ENCODE data around the gene TEX9. TPM values are rescaled to one million over a fixed set of nuclear protein-coding genes. Genes with fewer than 3 reads are reported as not detected.

The TEX9 gene
- total RNA-seq, 5 donors from 2014 or later (not counting 1 experiment from before 2014, with no cell fraction given) = 1.5 to 2.7 (median 1.9) TPM

GRCh38 chr15:56442354-56442753 is 77.1 kb downstream of the TEX9 start:
- no peak overlapping the region for H3K27ac ChIP-seq (ENCODE audit: low read length)
- no peak overlapping the region for H3K27ac Mint-ChIP-seq
- no peaks in the 10 kb centered on the region for H3K9me3 Mint-ChIP-seq
- H3K9me3 ChIP-seq = no peaks in the 10 kb centered on the region
- no peaks in the 10 kb centered on the region for H3K36me3 Mint-ChIP-seq
- no peaks in the 10 kb centered on the region for H3K27me3 ChIP-seq (replicated peaks in 1 of 2; ENCODE audit: control insufficient read depth in 2 of 2, extremely low read depth in 1 of 2, insufficient read depth in 2 of 2, low read length in 1 of 2)
- POLR2A ChIA-PET = no interaction called here
- H3K36me3 ChIP-seq (ENCODE audit: control insufficient read depth in 2 of 2, extremely low read depth in 1 of 2, insufficient read depth in 1 of 2, low read length in 1 of 2) = no peaks in the 10 kb centered on the region
- H3K4me3 ChIP-seq (ENCODE audit: control insufficient read depth in 1 of 2, extremely low read depth in 1 of 2, low read length in 1 of 2) = no peak overlapping the region
- no peaks in the 10 kb centered on the region for H3K4me1 ChIP-seq (ENCODE audit: control insufficient read depth in 1 of 2, extremely low read depth in 1 of 2, insufficient read depth in 2 of 2, low read length in 2 of 2)
- H3K4me1 Mint-ChIP-seq = no peaks in the 10 kb centered on the region
- DNase-seq (no peak), ATAC-seq (replicated peaks in 1 of 4) (no peak)
- H3K4me3 Mint-ChIP-seq = no peak overlapping the region
- CTCF ChIA-PET = interaction anchor here in 1 of 2 donors (0.7 kb wide), 1 partner anchor 899 kb away, joined by 3 read pairs; no protein-coding TSS in a partner anchor
- H3K27me3 Mint-ChIP-seq = peaks cover 0 to 4% of the 10 kb centered on the region in 2 donors
- WGBS (ENCODE audit: insufficient coverage) = no CpG with 5 or more reads among the region's 3 CpGs

- no peaks in the 10 kb centered on the region for H3K36me3 ChIP-seq (ENCODE audit: control insufficient read depth in 2 of 2, extremely low read depth in 1 of 2, insufficient read depth in 1 of 2, low read length in 1 of 2)
- no peak overlapping the region for H3K4me3 Mint-ChIP-seq
- 55% methylated on average over 2 of the region's 5 CpGs for WGBS (ENCODE audit: insufficient coverage)
- no peak overlapping the region for H3K4me3 ChIP-seq (ENCODE audit: control insufficient read depth in 1 of 2, extremely low read depth in 1 of 2, low read length in 1 of 2)
- CTCF ChIA-PET = no interaction called here
- H3K4me1 ChIP-seq (ENCODE audit: control insufficient read depth in 1 of 2, extremely low read depth in 1 of 2, insufficient read depth in 2 of 2, low read length in 2 of 2) = no peaks in the 10 kb centered on the region
- DNase-seq (no peak), ATAC-seq (replicated peaks in 1 of 4) (no peak)
- POLR2A ChIA-PET = no interaction called here
- H3K27me3 ChIP-seq (replicated peaks in 1 of 2; ENCODE audit: control insufficient read depth in 2 of 2, extremely low read depth in 1 of 2, insufficient read depth in 2 of 2, low read length in 1 of 2) = no peaks in the 10 kb centered on the region
- no peaks in the 10 kb centered on the region for H3K9me3 ChIP-seq
- H3K27ac Mint-ChIP-seq = no peak overlapping the region
- no peak overlapping the region for H3K27ac ChIP-seq (ENCODE audit: low read length)
- H3K4me1 Mint-ChIP-seq = no peaks in the 10 kb centered on the region
- H3K9me3 Mint-ChIP-seq = no peaks in the 10 kb centered on the region
- peaks cover 0 to 3% of the 10 kb centered on the region in 2 donors for H3K27me3 Mint-ChIP-seq
- H3K36me3 Mint-ChIP-seq = no peaks in the 10 kb centered on the region
These were observed 80.5 kb downstream of the TEX9 start for GRCh38 chr15:56445746-56446145.

GRCh38 chr15:56454836-56455235 is 89.6 kb downstream of the TEX9 start:
- Histone ChIP-seq H3K4me3 (ENCODE audit: control insufficient read depth in 1 of 2, extremely low read depth in 1 of 2, low read length in 1 of 2) (no peak overlapping the region), H3K4me1 (ENCODE audit: control insufficient read depth in 1 of 2, extremely low read depth in 1 of 2, insufficient read depth in 2 of 2, low read length in 2 of 2) (no peaks in the 10 kb centered on the region), H3K9me3 (no peaks in the 10 kb centered on the region), H3K27ac (ENCODE audit: low read length) (no peak overlapping the region), H3K27me3 (replicated peaks in 1 of 2; ENCODE audit: control insufficient read depth in 2 of 2, extremely low read depth in 1 of 2, insufficient read depth in 2 of 2, low read length in 1 of 2) (peaks cover 0 to 3% of the 10 kb centered on the region in 2 experiments), H3K36me3 (ENCODE audit: control insufficient read depth in 2 of 2, extremely low read depth in 1 of 2, insufficient read depth in 1 of 2, low read length in 1 of 2) (no peaks in the 10 kb centered on the region)
- Mint-ChIP-seq H3K27ac (no peak overlapping the region), H3K9me3 (peaks cover 0 to 3% (median 0%) of the 10 kb centered on the region in 3 donors), H3K27me3 (peaks cover 10 to 12% of the 10 kb centered on the region in 2 donors), H3K4me1 (no peaks in the 10 kb centered on the region), H3K36me3 (no peaks in the 10 kb centered on the region), H3K4me3 (no peak overlapping the region)
- DNase-seq (no peak), ATAC-seq (replicated peaks in 1 of 4) (no peak)
- 67% methylated on average over 1 of the region's 1 CpG for WGBS (ENCODE audit: insufficient coverage)
- POLR2A ChIA-PET = interaction anchor here in 1 of 2 donors (0.8 kb wide), 1 partner anchor 837 kb away, joined by 5 read pairs; no protein-coding TSS in a partner anchor
- CTCF ChIA-PET = interaction anchor here in 1 of 2 donors (0.7 kb wide), 2 partner anchors 10 to 90 kb away, joined by 3 read pairs; no protein-coding TSS in a partner anchor

GRCh38 chr15:56456229-56456628 is 91.0 kb downstream of the TEX9 start:
- Mint-ChIP-seq H3K4me3 (no peak overlapping the region), H3K27ac (no peak overlapping the region), H3K36me3 (no peaks in the 10 kb centered on the region), H3K9me3 (peaks cover 0 to 3% (median 0%) of the 10 kb centered on the region in 3 donors), H3K4me1 (no peaks in the 10 kb centered on the region), H3K27me3 (peaks cover 9 to 12% of the 10 kb centered on the region in 2 donors)
- ChIA-PET POLR2A (no interaction called here), CTCF (no interaction called here)
- DNase-seq = no peak
- H3K4me3 ChIP-seq (ENCODE audit: control insufficient read depth in 1 of 2, extremely low read depth in 1 of 2, low read length in 1 of 2) = no peak overlapping the region
- no peaks in the 10 kb centered on the region for H3K9me3 ChIP-seq
- no peaks in the 10 kb centered on the region for H3K36me3 ChIP-seq (ENCODE audit: control insufficient read depth in 2 of 2, extremely low read depth in 1 of 2, insufficient read depth in 1 of 2, low read length in 1 of 2)
- H3K27me3 ChIP-seq (replicated peaks in 1 of 2; ENCODE audit: control insufficient read depth in 2 of 2, extremely low read depth in 1 of 2, insufficient read depth in 2 of 2, low read length in 1 of 2) = peaks cover 0 to 3% of the 10 kb centered on the region in 2 experiments
- WGBS (ENCODE audit: insufficient coverage) = no CpG with 5 or more reads among the region's 3 CpGs
- H3K27ac ChIP-seq (ENCODE audit: low read length) = no peak overlapping the region
- ATAC-seq (replicated peaks in 1 of 4) = no peak
- no peaks in the 10 kb centered on the region for H3K4me1 ChIP-seq (ENCODE audit: control insufficient read depth in 1 of 2, extremely low read depth in 1 of 2, insufficient read depth in 2 of 2, low read length in 2 of 2)

- CTCF ChIA-PET = no interaction called here
- H3K27me3 Mint-ChIP-seq = peaks cover 13 to 17% of the 10 kb centered on the region in 2 donors
- ATAC-seq (replicated peaks in 1 of 4) = no peak
- no peaks in the 10 kb centered on the region for H3K36me3 ChIP-seq (ENCODE audit: control insufficient read depth in 2 of 2, extremely low read depth in 1 of 2, insufficient read depth in 1 of 2, low read length in 1 of 2)
- peaks cover 0 to under 1% (median 0%) of the 10 kb centered on the region in 3 donors for H3K4me1 Mint-ChIP-seq
- POLR2A ChIA-PET = no interaction called here
- no CpG with 5 or more reads among the region's 2 CpGs for WGBS (ENCODE audit: insufficient coverage)
- no peaks in the 10 kb centered on the region for H3K4me1 ChIP-seq (ENCODE audit: control insufficient read depth in 1 of 2, extremely low read depth in 1 of 2, insufficient read depth in 2 of 2, low read length in 2 of 2)
- H3K4me3 ChIP-seq (ENCODE audit: control insufficient read depth in 1 of 2, extremely low read depth in 1 of 2, low read length in 1 of 2) = no peak overlapping the region
- H3K27me3 ChIP-seq (replicated peaks in 1 of 2; ENCODE audit: control insufficient read depth in 2 of 2, extremely low read depth in 1 of 2, insufficient read depth in 2 of 2, low read length in 1 of 2) = peaks cover 0 to 7% of the 10 kb centered on the region in 2 experiments
- no peak overlapping the region for H3K4me3 Mint-ChIP-seq
- H3K9me3 ChIP-seq = no peaks in the 10 kb centered on the region
- H3K9me3 Mint-ChIP-seq = peaks cover 0 to 3% (median 0%) of the 10 kb centered on the region in 3 donors
- H3K27ac ChIP-seq (ENCODE audit: low read length) = no peak overlapping the region
- H3K27ac Mint-ChIP-seq = no peak overlapping the region
- no peaks in the 10 kb centered on the region for H3K36me3 Mint-ChIP-seq
- no peak for DNase-seq
These were observed 93.9 kb downstream of the TEX9 start for GRCh38 chr15:56459096-56459495.

GRCh38 chr15:56460071-56460470 is 94.8 kb downstream of the TEX9 start:
- CTCF ChIA-PET = no interaction called here
- Histone ChIP-seq H3K9me3 (no peaks in the 10 kb centered on the region), H3K27ac (ENCODE audit: low read length) (no peak overlapping the region), H3K27me3 (replicated peaks in 1 of 2; ENCODE audit: control insufficient read depth in 2 of 2, extremely low read depth in 1 of 2, insufficient read depth in 2 of 2, low read length in 1 of 2) (peaks cover 0 to 14% of the 10 kb centered on the region in 2 experiments), H3K36me3 (ENCODE audit: control insufficient read depth in 2 of 2, extremely low read depth in 1 of 2, insufficient read depth in 1 of 2, low read length in 1 of 2) (no peaks in the 10 kb centered on the region), H3K4me1 (ENCODE audit: control insufficient read depth in 1 of 2, extremely low read depth in 1 of 2, insufficient read depth in 2 of 2, low read length in 2 of 2) (peaks cover 5 to 8% of the 10 kb centered on the region in 2 experiments), H3K4me3 (ENCODE audit: control insufficient read depth in 1 of 2, extremely low read depth in 1 of 2, low read length in 1 of 2) (no peak overlapping the region)
- Mint-ChIP-seq H3K27me3 (peaks cover 20 to 22% of the 10 kb centered on the region in 2 donors), H3K36me3 (no peaks in the 10 kb centered on the region), H3K27ac (no peak overlapping the region), H3K4me1 (peaks cover 7 to 10% (median 8%) of the 10 kb centered on the region in 3 donors), H3K4me3 (no peak overlapping the region), H3K9me3 (peaks cover 0 to 3% (median 0%) of the 10 kb centered on the region in 3 donors)
- POLR2A ChIA-PET = no interaction called here
- no peak for ATAC-seq (replicated peaks in 1 of 4)
- DNase-seq = no peak
- WGBS (ENCODE audit: insufficient coverage) = no CpG with 5 or more reads among the region's 1 CpG

Measured in T-cell (primary cell).